ENCODE data around the gene MMP15. TPM values are rescaled to one million over a fixed set of nuclear protein-coding genes. Genes with fewer than 3 reads are reported as not detected.
A peak's percentile ranks its signal among the peaks of the same experiment; 100 is the strongest.
"Not testable (repeated sequence)": the region's sequence is repeated elsewhere in the genome, so short reads cannot be mapped to it uniquely, and the experiment has no call there.

The MMP15 gene
- total RNA-seq, 1 experiment from 2014 or later, result 5.0 TPM

DNA sequence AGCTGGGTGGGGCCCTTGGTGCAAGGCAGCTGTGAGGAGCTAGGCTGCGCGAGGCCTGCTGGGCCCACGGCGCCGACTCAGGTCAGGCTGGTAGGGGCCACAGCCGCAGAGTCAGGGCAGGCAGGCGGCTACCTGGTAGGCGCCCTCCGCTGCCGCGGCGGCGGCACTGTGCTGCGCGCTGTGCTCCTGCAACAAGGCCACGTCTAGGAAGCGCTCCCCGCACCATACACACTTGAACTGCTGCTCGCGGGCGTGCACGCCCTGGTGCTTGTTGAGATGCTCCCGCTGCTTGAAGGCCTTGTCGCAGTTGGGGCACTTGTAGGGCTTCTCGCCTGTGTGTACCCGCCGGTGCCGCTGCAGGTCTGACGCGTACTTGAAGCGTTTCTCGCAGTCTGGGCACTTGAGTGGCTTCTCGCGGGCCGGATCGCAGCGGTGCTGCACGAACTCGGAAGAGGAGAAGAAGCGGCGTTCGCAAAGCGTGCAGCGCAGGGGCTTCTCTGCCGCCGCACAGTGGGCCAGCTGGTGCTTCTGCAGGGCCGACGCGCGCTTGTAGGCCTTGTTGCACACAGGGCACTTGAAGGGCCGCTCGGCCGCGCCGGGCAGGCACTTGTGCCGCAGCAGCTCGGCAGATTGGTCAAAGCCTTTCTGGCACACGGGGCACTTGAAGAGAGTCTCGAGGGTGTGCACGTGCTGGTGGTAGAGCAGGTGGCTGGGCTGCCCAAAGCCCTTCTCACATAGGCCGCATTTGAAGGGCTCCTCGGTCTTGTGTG lies 29.0 kb upstream of the MMP15 start:
- DNase-seq (ENCODE audit: low read depth), result no peak

DNA sequence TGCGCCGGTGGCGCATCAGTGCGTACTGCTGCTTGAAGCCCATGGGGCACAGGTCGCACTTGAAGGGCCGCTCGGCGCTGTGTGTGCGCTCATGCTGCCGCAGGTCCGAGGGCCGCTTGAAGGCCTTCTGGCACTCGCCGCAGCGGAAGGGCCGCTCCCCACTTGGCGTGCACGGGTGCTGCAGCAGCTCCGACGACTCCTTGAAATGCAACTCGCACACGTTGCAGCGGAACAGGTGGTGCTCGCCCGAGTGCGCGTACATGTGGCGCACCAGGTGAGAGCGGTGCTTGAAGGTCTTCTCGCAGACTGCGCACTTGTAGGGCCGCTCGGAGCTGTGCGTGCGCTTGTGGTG lies 28.4 kb upstream of the MMP15 start:
- DNase-seq (ENCODE audit: low read depth), result no peak

DNA sequence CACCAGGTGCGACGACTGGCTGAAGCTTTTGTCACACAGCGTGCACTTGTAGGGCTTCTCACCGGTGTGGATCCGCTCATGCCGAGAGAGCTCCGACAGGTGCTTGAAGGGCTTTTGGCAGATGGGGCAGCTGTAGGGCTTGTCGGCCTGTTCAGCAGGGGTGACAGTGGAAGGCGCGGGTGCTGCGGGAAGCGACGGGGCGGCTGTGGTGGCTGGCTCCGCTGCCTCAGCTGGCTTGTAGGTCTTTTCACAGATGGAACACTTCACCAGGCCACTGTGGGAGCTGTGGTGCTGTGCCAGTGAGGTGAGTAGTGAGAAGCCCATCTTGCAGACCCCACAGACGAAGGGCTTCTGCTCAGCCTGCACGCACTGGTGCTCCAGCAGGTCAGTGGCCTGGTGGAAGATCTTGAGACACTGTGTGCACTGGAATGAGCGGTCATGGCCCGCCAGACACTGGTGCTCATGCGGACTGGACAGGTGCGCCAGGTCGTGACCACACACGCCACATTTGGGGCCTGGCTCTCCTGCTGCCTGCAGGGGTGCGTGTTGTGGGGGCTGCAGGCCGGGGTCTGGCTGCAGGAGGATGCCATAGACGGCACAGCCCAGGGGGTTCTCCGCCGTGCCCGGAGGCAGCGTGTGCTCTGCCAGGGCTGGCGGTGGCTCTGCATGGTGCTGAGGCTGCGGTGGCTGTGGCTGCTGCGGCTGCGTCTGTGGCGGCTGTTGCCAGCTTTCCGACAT lies 27.9 kb upstream of the MMP15 start:
- no peak for DNase-seq (ENCODE audit: low read depth)

DNA sequence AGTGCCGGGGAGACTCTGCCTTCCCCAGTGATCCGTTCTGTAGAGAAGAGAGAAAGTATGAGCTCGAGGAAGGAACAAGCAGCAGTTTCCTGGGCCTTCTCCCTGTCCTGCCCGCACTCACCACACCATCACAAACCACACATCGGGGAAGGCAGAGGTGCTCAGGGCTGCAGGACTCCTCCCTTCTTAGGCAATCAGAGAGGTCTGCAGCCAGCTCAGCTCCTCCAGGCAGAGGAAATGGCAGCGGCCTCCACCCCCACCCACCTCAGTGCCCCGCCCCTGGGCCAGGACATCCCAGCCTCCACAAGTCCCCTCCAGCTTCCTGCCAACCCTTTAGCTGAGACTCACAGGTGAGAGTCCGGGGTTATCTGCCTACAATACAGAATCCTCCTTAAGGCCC lies 27.1 kb upstream of the MMP15 start:
- no peak for DNase-seq (ENCODE audit: low read depth)

DNA sequence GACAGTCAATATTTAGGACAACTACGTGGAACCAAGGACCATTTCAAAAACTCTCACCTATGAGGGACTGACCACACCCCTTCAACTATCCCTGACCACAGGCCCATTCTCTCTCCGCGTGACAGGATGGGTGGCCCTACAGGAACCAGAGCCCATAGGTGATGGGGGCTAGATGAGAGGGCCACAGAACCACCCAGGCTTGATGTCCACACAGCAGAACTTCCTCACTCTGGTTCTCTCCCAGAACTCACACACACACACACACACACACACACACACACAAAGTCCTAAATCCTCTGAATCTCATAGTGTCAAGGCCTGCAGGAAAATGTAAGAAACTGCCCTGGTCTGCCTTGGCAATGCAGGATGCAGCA lies 26.6 kb upstream of the MMP15 start:
- no peak for DNase-seq (ENCODE audit: low read depth)

DNA sequence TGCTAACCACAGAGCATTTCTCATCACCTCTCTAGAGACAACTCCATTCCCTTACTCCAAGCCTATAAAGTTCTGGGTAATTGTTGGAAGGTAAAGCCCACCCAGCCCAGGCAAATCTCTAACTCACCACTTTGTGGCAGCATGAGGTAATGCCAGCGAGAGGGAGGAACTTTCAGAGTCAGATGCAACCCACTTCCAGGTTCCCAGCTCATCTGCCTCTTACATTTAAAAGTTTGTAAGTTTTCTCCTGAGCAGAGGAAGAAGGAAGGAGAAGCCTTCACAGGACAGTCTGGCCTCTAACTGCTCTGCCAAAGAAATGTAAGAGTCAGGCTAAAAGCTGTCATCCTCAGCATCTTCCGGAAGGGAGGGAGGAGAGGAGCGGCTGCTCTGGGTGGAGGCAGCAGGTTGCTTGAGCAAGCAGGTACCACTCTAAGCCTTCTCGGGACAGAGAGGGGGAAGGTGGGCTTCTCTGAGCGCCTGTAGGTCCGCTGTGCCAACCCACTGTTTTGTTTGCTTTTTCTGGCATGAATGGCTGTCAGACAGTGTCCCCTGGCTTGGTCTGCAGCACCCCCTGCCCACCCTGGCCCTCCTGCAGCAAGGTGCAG lies 26.1 kb upstream of the MMP15 start:
- peak; percentile 40 for DNase-seq (ENCODE audit: low read depth)

DNA sequence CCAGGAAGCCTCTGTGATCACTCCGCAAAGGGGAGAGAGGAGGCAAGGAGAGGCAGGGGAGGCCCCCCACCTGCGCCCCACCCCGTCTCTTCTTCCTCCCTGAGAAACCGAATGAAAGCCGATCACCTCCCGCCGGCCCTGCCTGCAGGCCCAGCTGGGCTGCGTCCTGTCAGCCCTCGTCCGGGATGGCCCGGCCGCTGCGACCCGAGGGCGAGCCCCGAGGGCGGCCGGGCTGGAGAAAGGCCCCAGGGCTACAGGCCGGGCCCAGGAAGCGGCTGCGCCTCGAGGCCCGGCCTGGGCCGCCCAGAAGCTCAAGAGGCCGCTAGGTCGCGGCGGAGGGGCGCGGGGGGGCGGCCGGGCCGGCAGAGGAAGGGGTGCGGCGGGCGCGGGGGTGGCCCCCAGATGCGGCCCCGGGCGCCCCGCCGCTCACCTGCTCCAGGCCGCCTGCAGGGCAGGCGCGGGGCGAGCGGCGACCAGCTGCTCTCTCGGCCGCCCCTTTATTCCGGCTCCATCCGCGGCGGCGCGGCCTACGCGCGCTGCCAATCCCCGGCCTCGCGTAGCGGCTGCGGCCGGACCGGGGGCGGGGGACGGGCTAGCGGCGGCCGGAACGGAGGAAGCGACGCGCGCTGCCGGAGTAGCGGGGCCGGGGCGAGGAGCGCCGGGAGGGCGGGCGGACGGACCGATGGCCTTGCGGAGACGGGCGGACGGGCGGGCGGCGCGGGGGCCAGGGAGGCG lies 25.4 kb upstream of the MMP15 start, which contains the start of gene ZNF319:
ZNF319 (minus strand) TSS at position 702 of the 735 bp plus-strand sequence. CDS start 2,407 bp downstream, outside the sequence.
- peak; percentile 17 for DNase-seq (ENCODE audit: low read depth)

DNA sequence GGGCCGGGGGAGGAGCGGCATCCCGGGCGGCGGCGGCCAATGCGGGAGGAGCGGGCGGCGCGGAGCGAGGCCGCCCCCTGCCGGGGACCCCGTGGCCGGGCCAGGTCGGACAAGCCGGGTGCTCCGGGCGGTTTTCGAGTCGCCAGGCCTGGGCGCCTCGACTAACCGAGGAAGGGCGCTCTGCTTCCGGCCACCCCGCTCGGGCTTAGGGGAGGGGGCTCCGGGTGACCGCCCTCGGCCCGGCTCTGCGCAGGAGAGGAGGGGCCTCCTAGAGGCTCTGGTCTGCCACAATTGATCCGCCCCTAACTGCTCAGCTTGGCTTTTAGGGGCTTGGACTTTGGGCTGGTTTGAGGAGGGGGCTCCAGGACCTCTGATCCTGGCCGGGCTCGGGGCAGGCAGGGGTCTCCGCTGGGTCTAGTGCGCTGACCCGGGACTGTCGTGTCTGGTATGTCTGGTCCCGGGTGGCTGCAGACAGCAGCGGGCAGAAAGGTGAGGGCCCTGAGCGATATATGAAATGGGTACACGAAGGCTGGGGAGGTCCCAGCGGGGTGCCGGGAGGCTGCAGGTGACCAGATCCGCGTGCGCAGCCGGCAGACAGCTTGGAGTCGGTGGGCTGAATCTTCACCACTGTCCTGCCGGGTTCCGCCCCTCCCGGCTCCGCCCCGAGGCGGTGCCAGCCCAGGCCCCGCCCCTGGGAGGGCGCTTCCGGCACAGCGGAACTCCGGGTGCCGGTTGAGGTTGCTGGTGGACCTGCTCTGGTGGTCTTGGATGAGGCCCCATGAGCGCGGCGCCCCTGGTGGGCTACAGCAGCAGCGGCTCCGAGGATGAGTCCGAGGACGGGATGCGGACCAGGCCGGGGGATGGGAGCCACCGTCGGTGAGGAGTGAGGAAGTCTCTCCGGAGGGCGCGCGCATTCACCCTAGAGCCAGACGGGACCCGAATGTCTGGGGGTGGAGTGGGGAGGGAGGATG lies 24.6 kb upstream of the MMP15 start, which contains the start of gene USB1:
USB1 (plus strand) TSS at position 702 of the 971 bp plus-strand sequence; CDS start at position 779, 77 bp downstream.
- peak; percentile 79 for DNase-seq (ENCODE audit: low read depth)

DNA sequence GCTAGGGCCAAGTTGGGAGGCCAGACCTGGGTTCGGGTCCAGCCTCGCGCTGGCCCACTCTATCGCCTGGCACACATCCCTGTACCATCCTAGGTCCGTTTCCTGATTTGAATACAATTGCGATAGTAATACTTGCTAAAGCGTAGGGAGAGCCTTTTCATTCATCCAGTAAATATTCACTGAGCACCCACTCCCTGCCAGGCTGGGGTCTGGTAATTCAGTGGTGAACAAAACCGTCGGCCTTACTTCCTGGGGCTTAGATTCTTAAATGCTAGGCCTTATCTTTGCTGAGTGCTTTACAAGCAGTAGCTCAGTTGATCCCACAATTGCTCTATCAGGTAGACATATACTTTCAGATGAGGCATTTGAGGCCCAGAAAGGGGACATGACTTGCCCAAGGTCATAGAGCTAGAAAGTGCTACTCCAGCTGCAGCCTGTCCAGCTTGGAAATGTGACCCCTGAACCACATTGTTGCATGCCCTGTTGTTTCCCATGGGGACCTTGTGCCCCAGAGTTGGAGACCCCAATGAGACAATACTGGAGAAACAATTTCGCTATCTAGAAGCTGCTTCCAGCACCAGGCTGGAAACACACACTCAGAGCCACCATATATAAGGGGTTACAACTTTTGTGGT lies 23.7 kb upstream of the MMP15 start:
- no peak for DNase-seq (ENCODE audit: low read depth)

DNA sequence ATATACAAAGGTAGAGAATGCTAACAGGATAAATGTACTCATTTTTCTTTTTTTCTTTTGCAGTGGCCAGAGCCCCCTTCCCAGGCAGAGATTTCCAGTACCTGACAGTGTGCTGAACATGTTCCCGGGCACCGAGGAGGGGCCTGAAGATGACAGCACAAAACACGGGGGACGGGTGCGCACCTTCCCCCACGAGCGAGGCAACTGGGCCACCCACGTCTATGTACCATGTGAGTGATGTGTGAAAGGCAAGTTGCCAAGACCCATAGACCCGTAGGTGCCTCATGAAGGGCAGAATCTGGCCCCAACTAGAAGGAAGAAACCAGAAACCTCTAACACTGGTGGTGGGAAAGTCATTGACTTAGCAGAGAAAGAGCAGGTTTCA lies 23.1 kb upstream of the MMP15 start:
- no peak for DNase-seq (ENCODE audit: low read depth)

DNA sequence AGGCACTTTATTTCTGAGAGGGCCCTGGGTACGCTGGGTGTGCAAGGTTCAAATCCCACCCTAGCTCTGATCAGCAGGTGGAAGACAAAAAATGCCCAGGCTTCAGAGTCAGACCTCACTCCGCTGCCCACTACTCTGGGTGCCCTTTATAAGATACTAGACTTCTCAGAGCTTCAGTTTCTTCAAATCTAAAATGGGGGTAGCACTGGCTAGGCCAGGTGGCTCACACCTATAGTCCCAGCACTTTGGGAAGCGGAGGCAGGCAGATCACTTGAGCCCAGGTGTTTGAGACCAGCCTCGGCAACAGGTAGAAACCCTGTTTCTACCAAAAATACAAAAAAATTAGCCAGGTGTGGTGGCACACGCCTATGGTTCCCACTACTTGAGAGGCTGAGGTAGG lies 22.6 kb upstream of the MMP15 start:
- DNase-seq (ENCODE audit: low read depth), result no peak

DNA sequence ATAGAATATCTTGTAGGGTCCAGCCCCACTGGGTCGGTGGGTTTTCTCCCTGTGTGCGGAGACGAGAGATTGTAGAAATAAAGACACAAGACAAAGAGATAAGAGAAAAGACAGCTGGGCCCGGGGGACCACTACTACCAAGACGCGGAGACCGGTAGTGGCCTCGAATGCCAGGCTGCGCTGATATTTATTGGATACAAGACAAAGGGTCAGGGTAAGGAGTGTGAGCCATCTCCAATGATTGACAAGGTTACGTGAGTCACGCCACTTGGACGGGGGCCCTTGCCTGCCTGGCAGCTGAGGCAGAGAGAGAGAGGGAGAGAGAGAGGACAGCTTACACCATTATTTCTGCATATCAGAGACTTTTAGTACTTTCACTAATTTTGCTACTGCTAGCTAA lies 20.8 kb upstream of the MMP15 start:
- not testable (repeated sequence) for DNase-seq (ENCODE audit: low read depth)

DNA sequence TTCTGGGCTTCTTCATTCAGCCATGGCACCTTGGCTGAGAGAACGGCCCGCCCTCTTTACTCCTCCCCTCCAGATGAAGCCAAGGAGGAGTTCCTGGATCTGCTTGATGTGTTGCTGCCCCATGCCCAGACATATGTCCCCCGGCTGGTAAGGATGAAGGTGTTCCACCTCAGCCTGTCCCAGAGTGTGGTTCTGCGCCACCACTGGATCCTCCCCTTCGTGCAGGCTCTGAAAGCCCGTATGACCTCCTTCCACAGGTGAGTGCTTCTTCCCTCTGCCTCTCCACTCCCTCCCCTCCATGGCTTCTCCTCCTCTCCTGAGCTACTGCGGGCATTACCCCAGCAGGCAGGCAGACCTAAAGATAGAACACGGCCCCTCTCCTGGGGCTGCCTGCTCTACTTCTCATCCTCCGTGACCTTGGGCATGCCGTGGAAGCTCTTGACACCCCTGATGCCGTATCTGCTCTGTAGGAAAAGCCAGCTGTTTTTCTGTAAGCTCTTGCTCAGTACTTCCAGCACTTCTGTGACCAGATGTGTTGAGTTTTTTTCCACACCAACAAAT lies 15.6 kb upstream of the MMP15 start:
- DNase-seq (ENCODE audit: low read depth), result no peak

DNA sequence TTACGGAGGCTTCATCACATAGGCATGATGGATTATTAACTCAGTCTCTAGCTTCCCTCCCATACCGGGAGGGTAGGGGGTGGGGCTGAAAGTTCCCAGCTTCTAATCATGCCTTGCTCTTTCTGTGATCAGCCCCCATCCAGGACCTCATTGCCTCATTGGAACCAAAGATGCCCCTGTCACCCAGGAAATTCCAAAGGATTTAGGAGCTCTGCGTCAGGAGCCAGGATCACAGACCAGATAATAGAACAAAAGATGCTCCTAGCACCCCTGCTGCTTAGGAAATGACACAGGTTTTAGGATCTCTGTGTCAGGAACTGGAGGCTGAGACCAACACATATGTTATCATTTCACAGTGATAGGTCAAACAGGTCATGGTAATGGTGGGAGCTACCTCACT lies 14.7 kb upstream of the MMP15 start:
- DNase-seq (ENCODE audit: low read depth), result no peak

DNA sequence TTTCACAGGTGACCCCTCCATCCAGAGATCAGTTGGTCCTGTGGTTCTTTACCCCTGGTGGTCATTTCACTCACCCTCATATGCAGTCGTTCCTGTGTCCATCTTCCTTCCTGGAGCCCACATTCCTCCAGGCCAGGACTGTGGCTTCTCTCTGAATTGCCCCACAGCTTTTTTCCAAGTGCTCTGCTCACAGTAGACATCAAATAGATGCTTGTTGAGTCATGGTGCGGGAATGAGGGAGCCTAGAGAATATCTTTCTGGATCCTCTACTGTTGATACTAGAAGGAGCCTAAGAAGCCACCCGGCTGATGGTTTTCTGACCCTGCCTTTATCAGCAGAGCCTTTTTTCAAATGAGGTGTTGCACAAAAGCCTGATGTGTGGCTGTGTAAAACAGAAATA lies 13.9 kb upstream of the MMP15 start:
- peak; percentile 45 for DNase-seq (ENCODE audit: low read depth)

DNA sequence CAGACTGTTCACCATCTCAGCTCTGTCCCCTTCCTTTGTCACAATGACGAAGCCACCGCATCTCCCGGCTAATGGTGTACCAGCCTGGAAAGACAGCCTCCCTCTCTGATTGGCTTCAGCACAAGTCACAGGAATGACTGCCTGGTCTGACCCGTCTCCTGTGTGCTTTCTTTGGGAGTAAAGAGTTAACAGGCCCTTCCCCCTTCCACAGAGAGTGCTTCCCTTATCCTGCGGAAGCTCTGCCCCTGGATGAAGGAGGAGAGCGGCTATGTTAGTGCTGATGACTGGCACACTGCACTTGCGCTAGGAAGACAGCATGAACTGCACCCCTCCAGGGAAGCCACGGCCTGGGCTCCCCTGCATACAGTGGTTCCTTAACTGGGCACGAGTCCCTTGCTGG lies 13.1 kb upstream of the MMP15 start:
- no peak for DNase-seq (ENCODE audit: low read depth)

DNA sequence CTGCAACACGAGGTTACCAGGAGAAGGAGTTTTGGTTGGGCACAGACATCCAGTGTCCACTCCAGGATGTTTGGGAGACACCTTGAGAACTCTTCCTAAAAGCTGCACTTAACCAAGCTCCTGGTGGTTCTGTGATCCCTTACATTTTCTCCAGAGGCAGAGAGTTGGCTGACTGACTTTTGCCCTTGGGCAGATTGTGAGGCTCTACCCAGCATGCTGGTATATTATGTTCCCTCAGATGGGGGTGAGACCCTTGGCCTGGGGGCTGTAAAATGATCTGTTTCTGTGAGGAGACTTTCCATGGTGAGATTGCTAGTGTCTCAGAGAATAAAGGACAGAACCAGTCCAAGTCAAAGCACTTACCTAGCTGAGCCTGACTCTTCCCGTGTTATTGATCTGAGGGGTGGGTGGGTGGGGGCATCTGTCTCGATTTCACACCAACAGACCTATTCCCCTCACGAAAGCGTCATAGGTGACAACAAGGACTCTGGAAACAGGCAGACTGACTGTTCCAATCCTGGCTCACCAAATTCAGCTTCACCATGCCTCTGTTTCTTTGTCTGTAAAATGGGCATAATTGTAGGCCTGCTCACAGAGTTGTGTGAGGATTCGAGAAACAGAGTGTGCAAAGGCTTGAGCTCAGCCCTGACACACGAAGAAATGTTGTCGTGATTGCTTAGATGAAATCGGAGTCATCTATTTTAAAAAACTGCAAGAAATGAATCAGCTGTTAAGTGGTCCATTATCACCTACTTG lies 12.2 kb upstream of the MMP15 start:
- no peak for DNase-seq (ENCODE audit: low read depth)

DNA sequence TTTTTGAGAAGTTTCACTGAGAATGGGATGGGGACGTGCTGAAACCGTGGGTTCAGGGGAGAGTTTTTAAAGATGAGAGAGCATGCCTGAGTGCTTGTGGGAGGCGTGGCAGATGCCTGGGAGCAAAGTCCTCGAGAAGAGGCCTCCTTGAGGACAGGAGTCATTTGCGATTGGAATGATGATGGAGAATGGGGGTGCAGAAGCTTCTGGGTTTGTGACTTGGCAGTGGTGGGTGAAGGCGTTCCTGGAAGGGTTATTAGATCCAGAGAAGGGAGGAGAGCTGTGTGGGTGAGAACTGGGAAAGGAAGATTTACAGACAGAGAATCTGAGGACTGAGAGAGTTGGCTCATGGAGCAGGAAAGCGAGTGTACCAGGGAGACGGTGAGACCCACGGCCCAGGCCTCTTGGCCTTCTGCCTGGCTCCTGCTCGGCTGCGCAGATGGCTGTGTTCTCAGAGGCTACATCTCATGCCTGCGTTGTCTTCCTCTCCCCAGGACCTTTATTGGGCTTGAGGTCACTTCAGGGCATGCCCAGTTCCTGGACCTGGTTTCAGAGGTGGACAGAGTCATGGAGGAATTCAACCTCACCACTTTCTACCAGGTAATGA lies 8.6 kb upstream of the MMP15 start:
- no peak for DNase-seq (ENCODE audit: low read depth)

DNA sequence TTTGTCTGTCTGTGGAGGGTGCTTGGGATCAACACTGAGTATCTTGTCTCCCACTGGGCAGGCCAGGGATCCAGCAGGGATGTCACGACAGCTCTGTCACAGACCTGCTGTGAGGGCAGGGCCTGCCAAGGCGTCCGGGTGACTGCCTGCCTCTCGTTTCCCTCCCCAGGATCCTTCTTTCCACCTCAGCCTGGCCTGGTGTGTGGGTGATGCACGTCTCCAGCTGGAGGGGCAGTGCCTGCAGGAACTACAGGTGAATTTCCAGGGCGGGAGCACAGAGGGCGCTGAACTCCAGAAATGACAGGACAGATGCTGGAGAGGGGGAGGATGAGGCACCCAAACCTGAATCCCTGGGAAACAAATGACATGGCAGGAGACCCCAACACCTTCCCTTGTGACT lies 6.8 kb upstream of the MMP15 start:
- DNase-seq (ENCODE audit: low read depth), result no peak

Measured in LHCN-M2 (cell line).